C4-2B (cell line): ENCODE results near the gene CCNB3.

ENCODE experiments used
- ZFX ChIP-seq: fragments of 450-650 bp; IDR thresholded peaks from 2 replicates; pipeline ENCODE4 v1.6.1; 2017
- TF ChIP-seq, protein P1 (sequence below): fragments of 450-650 bp; conservative IDR thresholded peaks from 2 replicates; pipeline ENCODE4 v1.5.1; 2017; ENCODE audit warnings: mild to moderate bottlenecking

DNA sequence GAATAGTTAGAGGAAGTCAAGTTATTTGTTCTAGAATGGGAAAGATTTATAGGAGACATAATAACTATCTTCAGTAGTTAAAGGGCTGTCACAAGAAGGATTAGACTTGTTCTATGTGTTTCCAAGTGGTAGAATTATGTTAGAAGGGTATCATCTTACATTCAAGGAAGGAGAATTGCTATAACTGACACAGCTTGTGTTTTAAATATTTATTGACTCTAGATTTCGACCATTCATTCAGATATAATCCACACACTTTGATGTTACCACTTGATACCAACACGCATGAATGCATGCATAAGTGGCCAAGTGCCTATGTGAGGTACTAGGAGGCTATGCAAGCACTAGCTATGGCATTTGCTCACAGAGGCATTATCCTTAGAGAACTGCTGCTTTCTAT, 122.7 kb downstream of the CCNB3 start:
- TF ChIP-seq, protein P1, sequence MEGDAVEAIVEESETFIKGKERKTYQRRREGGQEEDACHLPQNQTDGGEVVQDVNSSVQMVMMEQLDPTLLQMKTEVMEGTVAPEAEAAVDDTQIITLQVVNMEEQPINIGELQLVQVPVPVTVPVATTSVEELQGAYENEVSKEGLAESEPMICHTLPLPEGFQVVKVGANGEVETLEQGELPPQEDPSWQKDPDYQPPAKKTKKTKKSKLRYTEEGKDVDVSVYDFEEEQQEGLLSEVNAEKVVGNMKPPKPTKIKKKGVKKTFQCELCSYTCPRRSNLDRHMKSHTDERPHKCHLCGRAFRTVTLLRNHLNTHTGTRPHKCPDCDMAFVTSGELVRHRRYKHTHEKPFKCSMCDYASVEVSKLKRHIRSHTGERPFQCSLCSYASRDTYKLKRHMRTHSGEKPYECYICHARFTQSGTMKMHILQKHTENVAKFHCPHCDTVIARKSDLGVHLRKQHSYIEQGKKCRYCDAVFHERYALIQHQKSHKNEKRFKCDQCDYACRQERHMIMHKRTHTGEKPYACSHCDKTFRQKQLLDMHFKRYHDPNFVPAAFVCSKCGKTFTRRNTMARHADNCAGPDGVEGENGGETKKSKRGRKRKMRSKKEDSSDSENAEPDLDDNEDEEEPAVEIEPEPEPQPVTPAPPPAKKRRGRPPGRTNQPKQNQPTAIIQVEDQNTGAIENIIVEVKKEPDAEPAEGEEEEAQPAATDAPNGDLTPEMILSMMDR = no peak
- no peak for TF ChIP-seq ZFX
